Kidney glomerular epithelial cell (primary cell): ENCODE measurements around the gene CC2D2B.
A peak's percentile ranks its signal among the peaks of the same experiment; 100 is the strongest.
"Not testable (repeated sequence)": the region's sequence is repeated elsewhere in the genome, so short reads cannot be mapped to it uniquely, and the experiment has no call there.

ENCODE experiments used
- DNase-seq: peaks from one replicate; lab custom pipeline; 2025; lab: John Stamatoyannopoulos, UW

Gene CC2D2B

GRCh38 chr10:95905897-95906580, 1.7 kb upstream of the CC2D2B start:
- DNase-seq: not testable (repeated sequence)

- peak; percentile 58 for DNase-seq
These were observed 909 bp upstream of the CC2D2B start for GRCh38 chr10:95906677-95907455.

- DNase-seq: no peak
These were observed 675 bp downstream of the CC2D2B start for GRCh38 chr10:95908450-95908849.

- no peak for DNase-seq
These were observed 1.8 kb downstream of the CC2D2B start for GRCh38 chr10:95909561-95909960.

- not testable (repeated sequence) for DNase-seq
These were observed 8.3 kb downstream of the CC2D2B start for GRCh38 chr10:95916039-95916438.

- no peak for DNase-seq
These were observed 13.1 kb downstream of the CC2D2B start for GRCh38 chr10:95920798-95921426.

- DNase-seq: no peak
These were observed 17.3 kb downstream of the CC2D2B start for GRCh38 chr10:95925033-95925432.

- no peak for DNase-seq
These were observed 27.7 kb downstream of the CC2D2B start for GRCh38 chr10:95935429-95935828.

GRCh38 chr10:95941115-95941514, 33.3 kb downstream of the CC2D2B start:
- DNase-seq: no peak

- DNase-seq: no peak
These were observed 55.6 kb downstream of the CC2D2B start for GRCh38 chr10:95963202-95963990.

- no peak for DNase-seq
These were observed 56.2 kb downstream of the CC2D2B start for GRCh38 chr10:95963991-95964389.

- no peak for DNase-seq
These were observed 57.0 kb downstream of the CC2D2B start for GRCh38 chr10:95964756-95965155.

- no peak for DNase-seq
These were observed 68.8 kb downstream of the CC2D2B start for GRCh38 chr10:95976362-95977229.

GRCh38 chr10:95982200-95982599, 74.4 kb downstream of the CC2D2B start:
- no peak for DNase-seq

GRCh38 chr10:95987685-95988426, 80.1 kb downstream of the CC2D2B start:
- DNase-seq: no peak

GRCh38 chr10:95988702-95989101, 80.9 kb downstream of the CC2D2B start:
- no peak for DNase-seq

- DNase-seq: not testable (repeated sequence)
These were observed 86.6 kb downstream of the CC2D2B start for GRCh38 chr10:95994376-95994775.

GRCh38 chr10:95998255-95998784, 90.5 kb downstream of the CC2D2B start:
- no peak for DNase-seq

- no peak for DNase-seq
These were observed 106.2 kb downstream of the CC2D2B start for GRCh38 chr10:96013956-96014355.

GRCh38 chr10:96014473-96015102, 106.8 kb downstream of the CC2D2B start:
- DNase-seq: no peak
